Endothelial cell of umbilical vein (primary cell): Measurements from ENCODE around the gene SSBP3. TPM values are rescaled to one million over a fixed set of nuclear protein-coding genes. Genes with fewer than 3 reads are reported as not detected.

ENCODE experiments used
- BruUV-seq: library from RNA; stranded (reverse); fragments of 400-500 nt; replicated peaks from 2 replicates; lab custom pipeline; 2021; lab: Mats Ljungman, UMichigan
- CTCF ChIA-PET: fragments of 300-600, 350-600 bp; sonication (Branson Sonifier 250); formaldehyde crosslinking; loops from one replicate; lab custom pipeline; 2021; ENCODE audit warnings: antibody characterized with exemption, inconsistent platforms; lab: Charles Lee
- POLR2A ChIA-PET: fragments of 300-600, 350-600 bp; sonication (Branson Sonifier 250); formaldehyde crosslinking; loops from one replicate; lab custom pipeline; 2021; ENCODE audit warnings: antibody characterized with exemption, inconsistent platforms; lab: Charles Lee
- DNase-seq: peaks from one replicate; pipeline ENCODE4 v3.0.0-alpha.2; 2011; ENCODE audit warnings: low read depth, low spot score
- FAIRE-seq: peaks from 2 replicates; lab custom pipeline; 2011; peaks lifted over from hg19 to GRCh38; lab: Jason Lieb, UNC
- H2AFZ ChIP-seq: 2 replicates; pipeline ENCODE4 v1.6.0; 2012; ENCODE audit warnings: low read depth, low read length, control low read depth, inconsistent platforms
- H3K27ac ChIP-seq: 2 replicates; pipeline ENCODE4 v1.5.1; 2011; ENCODE audit warnings: low read depth, mild to moderate bottlenecking, control low read depth, low read length, moderate library complexity; ENCODE audit not compliant: insufficient read depth
- H3K27me3 ChIP-seq, 2 experiments: 2 replicates each; pipeline versions ENCODE4 v1.6.0 to v1.6.1; 2011; ENCODE audit warnings: low read length in 2 of 2, mixed read lengths in 1 of 2; ENCODE audit not compliant: control insufficient read depth in 2 of 2, insufficient read depth in 2 of 2
- H3K36me3 ChIP-seq, 2 experiments: 2 replicates in 1 of 2; 3 replicates in 1 of 2; pipeline ENCODE4 v1.5.1; 2011; ENCODE audit warnings: low read length in 2 of 2, mild to moderate bottlenecking in 1 of 2, moderate library complexity in 1 of 2; ENCODE audit not compliant: control insufficient read depth in 2 of 2, insufficient read depth in 2 of 2; ENCODE audit errors: extremely low read depth in 1 of 2
- H3K4me1 ChIP-seq: 3 replicates; pipeline ENCODE4 v1.5.1; 2011; ENCODE audit warnings: mild to moderate bottlenecking, low read length; ENCODE audit not compliant: control insufficient read depth, insufficient read depth; ENCODE audit errors: extremely low read depth
- H3K4me2 ChIP-seq: 2 replicates; pipeline ENCODE4 v1.6.1; 2011; ENCODE audit warnings: low read length, control low read depth, mixed read lengths; ENCODE audit not compliant: insufficient read depth
- H3K4me3 ChIP-seq, 3 experiments: fragments of 200-600 bp in 1 of 3; sonication (generic), shearing (Covaris generic) in 1 of 3; replicated peaks in 1 of 3; 2 replicates each; pipeline ENCODE4 v1.5.1; 2011 to 2016; ENCODE audit warnings: control low read depth in 3 of 3, low read length in 3 of 3, mild to moderate bottlenecking in 2 of 3, inconsistent platforms in 1 of 3, low read depth in 1 of 3, moderate library complexity in 1 of 3; ENCODE audit not compliant: insufficient read depth in 1 of 3
- H3K79me2 ChIP-seq: 2 replicates; pipeline ENCODE4 v1.6.0; 2012; ENCODE audit warnings: low read length, inconsistent platforms; ENCODE audit not compliant: control insufficient read depth, insufficient read depth
- H3K9ac ChIP-seq: replicated peaks from 2 replicates; pipeline ENCODE3; 2011; ENCODE audit warnings: low read length, control low read depth; ENCODE audit not compliant: insufficient read depth; ENCODE audit errors: extremely low read depth
- H3K9me1 ChIP-seq: replicated peaks from 3 replicates; pipeline ENCODE4 v1.6.0; 2011; ENCODE audit warnings: mild to moderate bottlenecking, low read length; ENCODE audit not compliant: control insufficient read depth, insufficient read depth; ENCODE audit errors: extremely low read depth
- H3K9me3 ChIP-seq: replicated peaks from 2 replicates; pipeline ENCODE4 v1.5.1; 2012; ENCODE audit warnings: low read length, inconsistent platforms; ENCODE audit not compliant: control insufficient read depth, insufficient read depth
- H4K20me1 ChIP-seq: replicated peaks from 2 replicates; pipeline ENCODE3; 2011; ENCODE audit warnings: mild to moderate bottlenecking, low read length; ENCODE audit not compliant: control insufficient read depth, insufficient read depth; ENCODE audit errors: extremely low read depth
- CTCF ChIP-seq, 2 donors: IDR thresholded peaks; 1 replicate in 1 of 2; 2 replicates in 1 of 2; pipeline ENCODE4 v1.5.1; 2011; ENCODE audit warnings: low read length in 2 of 2, mild to moderate bottlenecking in 2 of 2, moderate library complexity in 2 of 2, control low read depth in 1 of 2, inconsistent platforms in 1 of 2, low read depth in 1 of 2; ENCODE audit not compliant: insufficient read depth in 1 of 2; ENCODE audit errors: extremely low read depth in 1 of 2
- EZH2 ChIP-seq: IDR thresholded peaks from 2 replicates; pipeline ENCODE4 v1.6.1; 2012; ENCODE audit warnings: borderline replicate concordance, low read depth, mild to moderate bottlenecking, moderate library complexity, low read length, inconsistent platforms; ENCODE audit not compliant: severe bottlenecking
- FOS ChIP-seq: IDR thresholded peaks from 2 replicates; pipeline ENCODE4 v1.6.1; 2011; ENCODE audit warnings: mild to moderate bottlenecking, low read length, moderate library complexity, borderline replicate concordance; ENCODE audit not compliant: insufficient read depth
- GATA2 ChIP-seq: IDR thresholded peaks from 2 replicates; pipeline ENCODE4 v1.7.0; 2011; ENCODE audit warnings: low read depth, mild to moderate bottlenecking, moderate library complexity, mixed read lengths, low read length; ENCODE audit not compliant: insufficient read length, insufficient read depth
- JUN ChIP-seq: IDR thresholded peaks from 2 replicates; pipeline ENCODE4 v1.6.1; 2011; ENCODE audit warnings: borderline replicate concordance, low read depth; ENCODE audit not compliant: insufficient read length, insufficient read depth
- MAX ChIP-seq: IDR thresholded peaks from 2 replicates; pipeline ENCODE4 v1.6.1; 2011; ENCODE audit not compliant: insufficient read depth, insufficient read length
- MYC ChIP-seq: IDR thresholded peaks from one replicate; pipeline ENCODE4 v1.6.1; 2011; ENCODE audit warnings: mild to moderate bottlenecking, low read depth, low read length
- POLR2A ChIP-seq: IDR thresholded peaks from 2 replicates; pipeline ENCODE4 v1.6.1; 2012; ENCODE audit warnings: low read depth, mild to moderate bottlenecking, control low read depth, low read length
- POLR2AphosphoS5 ChIP-seq: IDR thresholded peaks from 2 replicates; pipeline ENCODE4 v1.6.1; 2012; ENCODE audit warnings: low read depth, mild to moderate bottlenecking, control low read depth, low read length, moderate library complexity; ENCODE audit not compliant: insufficient read depth
- dilution Hi-C: fragments of 300-500 bp; cut with MboI; formaldehyde crosslinking; loops from one replicate; pipeline ENCODE4 v1.15.0; 2019; ENCODE audit warnings: low sequenced_read_pairs; ENCODE audit not compliant: extremely low pct_ligation_motif_present
- intact Hi-C: fragments of 100-400 bp; cut with micrococcal nuclease; formaldehyde crosslinking; loops from one replicate; pipeline ENCODE4 v1.10.0; 2022
- polyA plus RNA-seq, 4 experiments: library from polyadenylated mRNA; depleted of rRNA in 3 of 4; stranded (reverse) in 3 of 4; unstranded in 1 of 4; fragments of >200 nt; gene quantifications; 2 replicates each; pipeline versions ENCODE4 v1.2.1 to v1.2.3, GENCODE V29; 2011 to 2012; ENCODE audit warnings: missing spikeins in 1 of 4
- total RNA-seq: library from RNA; stranded (reverse); gene quantifications from 2 replicates; pipeline ENCODE4 v1.2.3, GENCODE V29; 2021

The SSBP3 gene
- total and polyA plus RNA-seq, 2 donors (not counting 3 experiments of a cell fraction or from before 2014, with no cell fraction given) = 44.9 to 59.4 TPM

- intact Hi-C loops = no loop called here
These were observed 137.4 kb downstream of the SSBP3 start for GRCh38 chr1:54268762-54269297.

More at GRCh38 chr1:54268762-54269297, 137.4 kb downstream of the SSBP3 start:
- FAIRE-seq = no peak
- H3K4me3 ChIP-seq = no peak overlapping the region
- H3K4me2 ChIP-seq = no peak overlapping the region
- BruUV-seq = no TSS peak
- no peaks in the 10 kb centered on the region for H3K27me3 ChIP-seq
- H2AFZ ChIP-seq = no peak overlapping the region
- peaks cover 2% of the 10 kb centered on the region for H3K9me1 ChIP-seq
- peaks cover 7% of the 10 kb centered on the region for H3K4me1 ChIP-seq
- H3K9me3 ChIP-seq = no peaks in the 10 kb centered on the region
- CTCF ChIA-PET = interaction anchor here (0.8 to 1.6 kb wide), 4 partner anchors 8 to 220 kb away, joined by 3 to 4 read pairs (median 3); no protein-coding TSS in a partner anchor
- no peak for DNase-seq
- H3K9ac ChIP-seq = no peak overlapping the region
- no peak for TF ChIP-seq POLR2AphosphoS5
- TF ChIP-seq EZH2 = no peak
- TF ChIP-seq CTCF (IDR thresholded peaks at IDR 0.05; ENCODE audit: extremely low read depth in 1 of 2, insufficient read depth in 1 of 2, low read depth in 1 of 2, low read length in 2 of 2) = no peak
- no peak for TF ChIP-seq FOS
- no peak for TF ChIP-seq MAX
- TF ChIP-seq MYC = no peak
- TF ChIP-seq JUN = no peak
- no peak for TF ChIP-seq GATA2
- TF ChIP-seq POLR2A = no peak
- H3K36me3 ChIP-seq = no peaks in the 10 kb centered on the region
- no peaks in the 10 kb centered on the region for H4K20me1 ChIP-seq
- dilution Hi-C loops = no loop called here
- H3K27ac ChIP-seq = no peak overlapping the region
- POLR2A ChIA-PET = interaction anchor here (0.5 to 0.6 kb wide), 2 partner anchors 263 to 1542 kb away, joined by 3 to 4 read pairs; partner anchors contain the start of gene ZYG11B
- H3K79me2 ChIP-seq = no peaks in the 10 kb centered on the region
